Lower lobe of right lung (tissue), 2 donors: ENCODE measurements around the gene KCNQ1. TPM values are rescaled to one million over a fixed set of nuclear protein-coding genes. Genes with fewer than 3 reads are reported as not detected.

Experiments
- ATAC-seq, 2 donors: fragments of 200-7000 bp; cut with Tn5 transposase; one replicate each; pipeline ENCODE4 v1.9.1; 2020 to 2022; ENCODE audit warnings: mild to moderate bottlenecking in 2 of 2, moderate library complexity in 2 of 2
- DNase-seq: peaks from one replicate; pipeline ENCODE4 v3.0.0-alpha.2; 2020
- H3K27ac ChIP-seq: fragments of 200-600 bp; one replicate; pipeline ENCODE4 v1.8.0; 2022
- H3K27me3 ChIP-seq: fragments of 200-600 bp; one replicate; pipeline ENCODE4 v1.8.0; 2022; ENCODE audit warnings: low read depth
- H3K36me3 ChIP-seq: fragments of 200-600 bp; one replicate; pipeline ENCODE4 v1.8.0; 2022; ENCODE audit warnings: mild to moderate bottlenecking
- H3K4me1 ChIP-seq: fragments of 200-600 bp; one replicate; pipeline ENCODE4 v1.8.0; 2022
- H3K4me3 ChIP-seq: fragments of 200-600 bp; one replicate; pipeline ENCODE4 v1.8.0; 2022; ENCODE audit warnings: mild to moderate bottlenecking
- H3K9me3 ChIP-seq: fragments of 200-600 bp; one replicate; pipeline ENCODE4 v1.8.0; 2022
- CTCF ChIP-seq: fragments of 200-600 bp; IDR thresholded peaks from one replicate; pipeline ENCODE4 v1.8.0; 2022; ENCODE audit warnings: antibody characterized with exemption, mild to moderate bottlenecking
- intact Hi-C: fragments of 100-400 bp; cut with DNase I; formaldehyde crosslinking; loops from one replicate; pipeline ENCODE4 v1.11.0; 2022
- total RNA-seq: library from RNA; stranded (reverse); fragmentation: NEBNext Ultra II Directional; extraction: Animal tissue kit (Norgen Biotek cat#: 25700); gene quantifications from one replicate; pipeline ENCODE4 v1.2.1, GENCODE V29; 2021
- donor health status: DM: no; HTN: yes; CAD: no; lungs with severe emphysema.

KCNQ1 gene
- total RNA-seq, 1 donor from 2014 or later: 51.0 TPM

DNA sequence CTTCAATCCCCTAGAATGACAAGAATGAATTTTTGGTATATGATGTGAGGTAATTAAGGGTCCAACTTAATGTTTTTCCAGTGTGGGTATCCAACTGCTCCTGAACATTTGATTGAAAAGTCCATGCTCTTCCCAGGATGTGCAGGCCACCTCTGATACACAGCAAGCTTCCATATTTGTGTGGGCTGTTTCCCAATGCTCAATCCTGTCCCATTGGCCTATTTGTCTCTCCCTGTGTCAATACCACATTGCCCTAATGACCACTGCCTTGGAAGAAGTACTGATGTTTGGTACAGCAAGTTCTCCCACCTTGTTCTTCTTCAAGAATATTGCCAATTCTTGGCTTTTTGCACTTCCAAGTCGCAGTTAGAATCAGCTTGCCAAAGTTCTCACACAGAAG, 212.1 kb downstream of the KCNQ1 start:
- Histone ChIP-seq H3K27me3 (no peaks in the 10 kb centered on the region), H3K9me3 (peaks cover 29% of the 10 kb centered on the region), H3K36me3 (no peaks in the 10 kb centered on the region), H3K4me3 (no peak overlapping the region), H3K4me1 (no peaks in the 10 kb centered on the region), H3K27ac (no peak overlapping the region)
- DNase-seq (no peak), ATAC-seq (no peak)
- no peak for TF ChIP-seq CTCF
- intact Hi-C loops: no loop called here

DNA sequence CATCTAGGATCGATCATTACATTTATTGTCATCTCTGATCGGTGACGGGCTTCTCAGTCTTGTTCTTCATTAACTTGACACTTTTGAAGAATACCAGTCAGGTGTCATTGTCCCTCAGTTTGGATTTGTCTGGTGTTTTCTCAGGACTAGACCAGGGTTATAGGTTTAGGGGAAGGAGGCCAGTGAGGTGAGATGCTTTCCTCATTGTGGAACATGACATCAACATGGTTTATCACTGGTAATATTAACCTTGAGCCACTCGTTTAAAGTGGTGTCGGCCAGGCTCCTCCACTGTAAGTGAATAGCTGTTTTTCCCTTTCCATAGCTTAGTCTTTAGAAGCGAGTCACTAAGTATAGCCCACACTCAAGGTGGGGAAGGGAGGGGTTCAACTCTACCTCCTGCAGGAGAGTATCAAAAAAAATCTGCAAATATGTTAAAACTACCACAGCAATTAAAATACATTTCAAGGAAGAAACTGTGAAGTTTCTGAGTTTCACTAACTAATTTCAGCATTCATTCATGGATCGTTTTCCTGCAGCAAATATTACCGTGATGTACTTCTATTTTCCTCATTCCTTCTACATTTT, 213.0 kb downstream of the KCNQ1 start:
- Histone ChIP-seq H3K9me3 (peaks cover 25% of the 10 kb centered on the region), H3K27me3 (no peaks in the 10 kb centered on the region), H3K27ac (no peak overlapping the region), H3K4me3 (no peak overlapping the region), H3K36me3 (peaks cover 8% of the 10 kb centered on the region), H3K4me1 (no peaks in the 10 kb centered on the region)
- intact Hi-C loops: no loop called here
- no peak for DNase-seq
- no peak for TF ChIP-seq CTCF
- ATAC-seq: no peak

DNA sequence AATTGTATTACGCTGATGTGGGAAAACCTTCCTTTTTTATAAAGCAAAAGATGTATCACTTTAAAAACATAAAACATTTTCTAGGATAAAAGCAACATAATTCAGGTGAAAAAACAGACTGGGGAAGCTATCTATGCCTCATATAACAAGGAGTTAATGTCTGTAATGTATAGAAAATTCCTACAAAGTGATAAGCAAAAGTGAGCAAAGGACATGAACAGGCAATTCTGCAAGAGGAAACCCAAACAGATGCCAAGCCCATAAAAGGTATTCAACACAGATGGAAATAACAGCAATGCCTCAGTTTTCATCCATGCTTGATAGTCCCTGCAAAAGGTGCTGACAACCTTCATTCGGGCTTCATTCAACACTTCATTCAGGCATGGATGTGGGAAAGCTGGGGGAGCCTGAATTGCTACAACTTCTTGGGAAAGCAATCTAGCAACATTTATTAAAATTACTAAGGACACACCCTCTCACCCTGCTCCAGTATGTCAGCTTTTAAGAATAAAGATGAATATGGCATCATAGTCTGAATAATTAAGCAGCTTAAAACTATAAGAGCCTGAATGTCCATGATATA, 215.6 kb downstream of the KCNQ1 start:
- DNase-seq: no peak
- Histone ChIP-seq H3K27me3 (no peaks in the 10 kb centered on the region), H3K4me1 (no peaks in the 10 kb centered on the region), H3K27ac (no peak overlapping the region), H3K4me3 (no peak overlapping the region), H3K36me3 (peaks cover 14% of the 10 kb centered on the region), H3K9me3 (peaks cover 25% of the 10 kb centered on the region)
- intact Hi-C loops: no loop called here
- no peak for TF ChIP-seq CTCF
- no peak for ATAC-seq

GRCh38 chr11:2661173-2662023, 216.6 kb downstream of the KCNQ1 start:
- TF ChIP-seq CTCF: no peak
- DNase-seq (no peak), ATAC-seq (no peak)
- Histone ChIP-seq H3K36me3 (peaks cover 14% of the 10 kb centered on the region), H3K27ac (no peak overlapping the region), H3K27me3 (no peaks in the 10 kb centered on the region), H3K9me3 (peaks cover 25% of the 10 kb centered on the region), H3K4me3 (no peak overlapping the region), H3K4me1 (no peaks in the 10 kb centered on the region)
- intact Hi-C loops: no loop called here

DNA sequence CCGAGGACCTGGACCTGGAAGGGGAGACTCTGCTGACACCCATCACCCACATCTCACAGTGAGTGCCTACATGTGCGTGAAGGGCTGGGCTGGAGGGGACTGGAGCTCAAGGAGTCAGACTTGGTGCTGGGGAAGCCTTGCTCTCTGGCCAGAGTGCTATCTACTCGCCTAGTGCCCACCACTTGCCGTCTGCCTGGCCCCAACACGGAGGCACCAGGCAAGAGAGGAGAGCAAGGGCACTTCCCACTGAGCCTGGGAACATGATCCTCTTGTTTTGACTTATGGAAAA, 217.2 kb downstream of the KCNQ1 start:
- DNase-seq: no peak
- TF ChIP-seq CTCF: no peak

More for the DNA sequence above, 217.2 kb downstream of the KCNQ1 start:
- H3K9me3 ChIP-seq: peaks cover 25% of the 10 kb centered on the region
- ATAC-seq: no peak
- H3K27ac ChIP-seq: no peak overlapping the region
- no peaks in the 10 kb centered on the region for H3K27me3 ChIP-seq
- no peak overlapping the region for H3K4me3 ChIP-seq
- peaks cover 14% of the 10 kb centered on the region for H3K36me3 ChIP-seq
- H3K4me1 ChIP-seq: no peaks in the 10 kb centered on the region
- intact Hi-C loops: no loop called here
